Measurements from ENCODE around the gene IL7R. TPM values are rescaled to one million over a fixed set of nuclear protein-coding genes. Genes with fewer than 3 reads are reported as not detected.
"Not testable (repeated sequence)": the region's sequence is repeated elsewhere in the genome, so short reads cannot be mapped to it uniquely, and the experiment has no call there.

IL7R gene
- total RNA-seq, 1 donor from 2014 or later = 0.92 TPM

DNA sequence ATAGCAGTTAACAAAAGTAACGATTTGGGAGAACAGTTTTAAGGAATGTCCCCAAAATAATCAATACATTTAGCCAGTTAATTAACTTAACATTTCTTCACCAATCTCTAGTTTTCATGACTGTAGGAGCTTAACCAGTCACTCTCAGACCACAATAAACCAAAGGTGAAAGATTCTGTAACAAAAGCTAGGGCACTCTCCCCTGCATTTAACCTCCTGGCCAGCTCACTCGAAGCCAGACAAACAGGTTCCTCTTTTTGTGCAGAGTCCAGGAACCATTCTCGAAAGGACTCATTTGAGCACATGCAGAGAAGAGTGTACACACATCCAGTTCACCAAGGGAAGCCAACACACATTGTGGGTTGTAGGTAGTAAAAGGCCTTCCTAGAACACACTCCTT is 6.5 kb downstream of the IL7R start:
- DNase-seq (ENCODE audit: low spot score) = no peak

DNA sequence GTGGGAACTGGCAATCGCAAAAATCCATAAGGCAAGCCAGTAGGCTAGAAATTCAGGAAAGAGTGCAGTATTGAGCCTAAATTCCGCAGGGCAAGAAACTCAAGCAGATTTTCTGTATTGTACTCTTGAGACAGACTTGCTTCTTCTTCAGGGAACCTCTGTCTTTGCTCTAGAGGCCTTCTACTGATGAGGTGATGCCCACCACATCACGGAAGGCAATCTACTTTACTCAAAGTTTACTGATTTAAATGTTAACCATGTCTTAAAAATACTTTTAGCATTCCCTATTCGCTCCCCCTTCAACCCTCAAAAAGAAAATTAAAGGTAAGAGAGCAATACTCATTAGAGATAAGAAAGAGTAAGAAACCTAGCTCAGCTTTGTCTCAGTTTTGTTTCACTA is 11.3 kb downstream of the IL7R start:
- intact Hi-C loops (cut with DNase I) = no loop called here

More for the DNA sequence above, 6.5 kb downstream of the IL7R start:
- intact Hi-C loops (cut with DNase I) = no loop called here

DNA sequence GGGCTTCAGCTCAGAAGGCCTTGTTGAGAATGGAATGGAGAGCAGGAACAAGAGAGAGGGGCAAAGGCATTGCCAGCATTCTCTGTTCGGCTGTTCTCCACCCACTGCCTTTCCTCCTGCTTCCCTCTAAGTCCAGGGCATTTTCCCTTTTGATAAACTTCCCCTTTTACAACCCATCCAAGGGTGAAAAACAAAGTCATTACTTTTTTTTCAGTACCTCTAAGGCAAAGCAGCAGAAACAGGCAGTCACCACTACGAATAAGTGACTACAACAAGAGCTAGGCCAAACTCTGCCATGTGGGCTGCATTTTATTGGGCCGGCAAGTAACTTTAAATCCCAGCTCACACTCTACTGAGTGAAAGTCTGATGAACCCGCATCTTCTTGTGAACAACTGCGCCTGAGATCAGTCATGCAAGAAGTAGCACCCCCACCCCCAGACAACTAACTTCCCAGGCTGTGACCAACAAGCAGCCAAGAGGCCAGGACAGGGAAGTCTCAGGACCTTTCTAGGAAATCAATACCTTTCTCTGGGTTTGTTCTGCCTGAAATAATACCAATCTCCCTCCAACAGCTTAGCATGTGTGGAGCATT is 13.1 kb downstream of the IL7R start:
- no peak for DNase-seq (ENCODE audit: low spot score)
- intact Hi-C loops (cut with DNase I) = no loop called here

More for the DNA sequence above, 11.3 kb downstream of the IL7R start:
- DNase-seq (ENCODE audit: low spot score) = no peak

DNA sequence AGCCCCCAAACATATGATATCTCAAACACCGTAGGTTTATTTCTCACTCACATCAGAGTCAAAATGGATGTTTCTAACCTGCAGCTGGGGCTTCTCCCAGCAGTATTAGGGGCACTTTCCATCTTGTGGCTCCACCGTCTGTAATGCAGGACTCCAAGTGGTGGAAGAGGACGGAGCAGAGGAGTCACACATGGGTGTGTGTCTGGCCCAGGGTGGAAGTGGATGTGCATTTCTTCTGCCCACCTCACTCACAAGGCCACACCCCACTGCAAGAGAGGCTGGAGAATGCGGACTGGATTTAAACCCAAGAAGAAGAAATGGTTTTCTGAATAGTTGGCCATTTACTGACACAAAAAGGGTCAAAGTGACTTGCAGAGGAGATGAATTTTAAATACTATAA is 13.9 kb downstream of the IL7R start:
- intact Hi-C loops (cut with DNase I) = no loop called here

DNA sequence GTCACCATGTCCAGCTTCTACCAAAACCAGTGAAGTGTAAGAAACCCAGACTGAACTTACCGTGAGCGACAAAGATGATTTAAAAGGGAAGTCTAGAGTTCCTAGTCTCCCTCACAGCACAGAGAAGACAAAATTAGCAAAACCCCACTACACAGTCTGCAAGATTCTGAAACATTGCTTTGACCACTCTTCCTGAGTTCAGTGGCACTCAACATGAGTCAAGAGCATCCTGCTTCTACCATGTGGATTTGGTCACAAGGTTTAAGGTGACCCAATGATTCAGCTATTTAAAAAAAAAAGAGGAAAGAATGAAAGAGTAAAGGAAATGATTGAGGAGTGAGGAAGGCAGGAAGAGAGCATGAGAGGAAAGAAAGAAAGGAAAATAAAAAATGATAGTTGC is 19.8 kb downstream of the IL7R start:
- no peak for DNase-seq (ENCODE audit: low spot score)
- intact Hi-C loops (cut with DNase I) = no loop called here

More for the DNA sequence above, 13.9 kb downstream of the IL7R start:
- no peak for DNase-seq (ENCODE audit: low spot score)

DNA sequence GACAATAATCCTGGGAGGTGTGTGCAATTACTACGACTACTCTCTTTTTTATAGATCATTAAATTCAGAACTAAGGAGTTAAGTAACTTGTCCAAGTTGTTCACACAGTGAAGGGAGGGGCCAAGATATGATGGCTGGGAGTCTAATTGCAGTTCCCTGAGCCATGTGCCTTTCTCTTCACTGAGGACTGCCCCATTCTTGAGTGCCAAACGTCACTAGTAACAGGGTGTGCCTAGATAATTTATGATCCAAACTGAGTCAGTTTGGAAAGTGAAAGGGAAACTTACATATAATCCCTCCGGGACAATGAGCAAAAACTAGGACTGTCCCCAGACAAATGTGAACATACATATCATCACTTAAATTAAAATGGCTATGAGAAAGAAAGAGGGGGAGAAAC is 20.2 kb downstream of the IL7R start:
- intact Hi-C loops (cut with DNase I) = no loop called here
- DNase-seq (ENCODE audit: low spot score) = no peak

DNA sequence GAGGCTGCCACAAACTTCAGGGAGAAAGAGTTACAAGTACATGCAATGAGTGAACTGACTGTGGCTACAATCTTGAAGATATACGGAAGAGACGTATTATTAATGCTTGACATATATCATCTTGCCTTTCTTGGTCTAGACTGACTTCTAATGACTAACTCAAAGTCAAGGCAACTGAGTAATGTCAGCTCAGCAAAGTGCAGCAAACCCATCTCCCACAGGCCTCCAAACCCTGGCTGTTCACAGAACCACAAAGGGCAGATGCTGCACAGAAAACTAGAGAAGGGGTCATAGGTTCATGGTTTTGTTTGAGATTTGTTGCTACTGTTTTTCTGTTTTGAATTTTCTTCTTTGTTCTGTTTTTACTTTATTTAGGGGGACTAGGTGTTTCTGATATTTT is 21.0 kb downstream of the IL7R start:
- intact Hi-C loops (cut with DNase I) = no loop called here

DNA sequence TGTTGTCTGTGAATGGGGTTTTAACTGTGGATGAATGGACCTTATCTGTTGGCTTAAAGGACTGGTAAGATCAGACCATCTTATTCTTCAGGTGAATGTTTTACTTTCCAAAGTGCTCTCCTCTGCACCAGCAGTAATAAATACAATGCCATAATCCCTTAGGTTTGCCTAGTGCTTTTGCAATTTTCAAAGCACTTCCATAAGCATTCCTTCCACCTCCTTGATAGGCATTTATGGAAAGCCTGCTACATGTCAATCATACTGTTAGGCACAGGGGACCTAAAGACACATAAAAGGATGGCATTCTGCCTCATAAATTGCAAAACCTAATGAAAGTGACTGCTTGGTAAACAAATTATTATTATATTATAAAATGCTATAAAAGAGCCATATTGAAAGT is 21.4 kb downstream of the IL7R start:
- no peak for DNase-seq (ENCODE audit: low spot score)
- intact Hi-C loops (cut with DNase I) = no loop called here

More for the DNA sequence above, 21.0 kb downstream of the IL7R start:
- DNase-seq (ENCODE audit: low spot score) = no peak

DNA sequence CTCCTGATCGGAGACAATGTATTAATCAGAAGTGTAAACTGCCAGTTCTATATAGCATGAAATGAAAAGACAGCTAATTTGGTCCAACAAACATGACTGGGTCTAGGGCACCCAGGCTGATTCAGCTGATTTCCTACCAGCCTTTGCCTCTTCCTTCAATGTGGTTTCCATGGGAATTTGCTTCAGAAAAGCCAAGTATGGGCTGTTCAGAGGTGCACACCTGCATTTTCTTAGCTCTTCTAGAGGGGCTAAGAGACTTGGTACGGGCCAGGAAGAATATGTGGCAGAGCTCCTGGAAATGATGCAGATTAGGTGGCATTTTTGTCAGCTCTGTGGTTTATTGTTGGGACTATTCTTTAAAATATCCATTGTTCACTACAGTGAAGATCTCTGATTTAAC is 22.4 kb downstream of the IL7R start:
- DNase-seq (ENCODE audit: low spot score) = no peak
- intact Hi-C loops (cut with DNase I) = no loop called here

DNA sequence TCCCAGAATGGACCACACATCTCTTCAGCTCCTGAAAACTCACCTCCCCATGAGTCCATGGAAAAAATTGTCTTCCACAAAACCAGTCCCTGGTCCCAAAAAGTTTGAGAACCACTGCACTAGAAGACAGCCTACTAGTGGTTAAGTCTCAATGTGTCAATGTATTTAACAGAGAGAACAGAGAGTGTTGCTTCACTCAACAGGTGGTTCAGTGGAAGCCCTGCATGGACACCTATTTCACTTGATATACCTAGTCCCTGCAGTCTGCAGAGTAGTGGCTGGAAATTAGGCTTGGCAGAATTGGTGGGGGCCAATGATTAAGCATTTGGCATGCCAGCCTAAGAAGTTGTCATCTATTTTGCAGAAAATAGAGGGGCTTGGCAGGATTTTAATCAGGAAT is 23.0 kb downstream of the IL7R start:
- DNase-seq (ENCODE audit: low spot score) = no peak
- intact Hi-C loops (cut with DNase I) = no loop called here

DNA sequence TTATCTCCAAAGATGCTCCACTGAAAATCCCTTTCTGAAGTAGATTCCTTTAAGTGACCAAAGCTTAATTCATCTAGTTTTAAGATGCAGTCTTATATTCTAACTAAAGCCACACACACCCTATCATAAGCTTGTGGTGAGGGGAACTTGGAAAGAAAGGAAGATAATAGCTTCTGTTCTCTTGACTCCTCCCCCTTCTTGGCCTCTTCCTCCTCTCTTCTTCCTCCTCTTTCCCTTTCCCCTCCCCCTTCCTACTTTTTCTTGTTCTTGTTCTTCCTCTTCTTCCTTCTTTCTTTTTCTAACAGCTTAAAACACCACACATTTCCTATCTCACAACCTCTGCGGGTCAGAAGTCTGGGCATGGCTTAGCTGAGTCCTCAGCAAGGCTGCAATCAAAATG is 23.5 kb downstream of the IL7R start:
- intact Hi-C loops (cut with DNase I) = no loop called here
- no peak for DNase-seq (ENCODE audit: low spot score)

DNA sequence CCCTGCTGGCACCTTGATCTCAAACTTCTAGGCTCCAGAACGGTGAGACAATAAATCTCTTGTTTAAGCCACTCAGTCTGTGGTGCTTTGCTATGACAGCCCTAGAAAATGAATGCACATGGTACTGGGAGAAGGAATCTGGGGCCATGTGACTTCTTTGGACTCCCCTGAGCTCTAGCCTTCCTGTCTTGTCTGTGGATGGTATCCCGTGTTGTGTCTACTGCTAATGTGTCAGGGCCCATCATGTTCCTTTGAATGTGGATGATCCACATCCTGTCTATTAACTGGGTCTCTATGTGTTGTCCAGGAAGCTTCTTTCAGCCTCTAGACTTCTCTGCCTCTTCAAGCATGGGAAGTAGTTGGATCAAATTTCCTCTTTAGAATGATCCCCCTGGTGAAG is 25.1 kb downstream of the IL7R start:
- no peak for DNase-seq (ENCODE audit: low spot score)
- intact Hi-C loops (cut with DNase I) = no loop called here

DNA sequence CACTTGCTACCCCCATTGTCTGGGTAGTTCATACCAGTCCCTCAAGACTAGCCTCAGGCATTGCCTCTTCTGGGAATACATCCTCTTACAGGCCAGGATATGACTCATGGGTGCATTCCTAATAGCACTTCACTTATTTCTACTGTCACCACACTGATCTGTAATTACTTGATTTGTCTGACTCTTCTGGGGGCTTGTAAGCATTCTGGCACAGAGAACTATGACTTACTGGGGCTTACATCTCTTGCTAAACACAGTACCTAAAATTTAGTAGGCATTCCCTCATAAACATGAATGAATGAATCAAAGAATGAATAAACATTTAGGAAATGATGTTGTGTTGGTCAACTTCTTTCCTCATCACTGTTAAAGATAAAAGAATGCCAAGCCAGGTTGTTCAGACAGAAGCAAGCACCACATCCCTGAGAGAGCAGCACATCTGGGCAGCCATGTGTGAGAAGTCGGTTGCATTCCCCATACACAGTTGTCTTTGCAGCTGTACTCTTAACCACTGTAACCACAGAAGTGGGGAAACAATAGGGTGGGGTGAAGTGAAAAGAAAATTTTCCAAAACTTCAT is 27.6 kb downstream of the IL7R start:
- intact Hi-C loops (cut with DNase I) = no loop called here
- DNase-seq (ENCODE audit: low spot score) = no peak

DNA sequence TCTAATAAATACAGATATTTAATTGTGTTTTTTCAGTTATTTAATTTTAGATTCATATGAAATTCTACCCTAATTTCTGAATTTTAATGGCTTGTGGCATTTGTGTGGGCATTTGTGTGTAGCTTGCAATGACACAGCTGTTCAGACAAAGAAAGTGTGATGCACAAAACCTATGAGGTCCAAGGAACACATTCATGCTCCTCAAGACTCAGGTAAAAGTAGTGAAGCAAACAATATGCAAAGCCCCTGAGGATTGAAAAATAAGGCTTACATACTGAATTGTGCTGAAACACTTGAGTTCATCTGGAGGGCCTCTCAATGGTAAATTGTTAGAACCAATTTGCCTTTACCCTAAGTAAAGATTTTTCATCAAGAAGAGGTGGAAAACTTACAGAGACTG is 28.1 kb downstream of the IL7R start:
- no peak for DNase-seq (ENCODE audit: low spot score)
- intact Hi-C loops (cut with DNase I) = no loop called here

DNA sequence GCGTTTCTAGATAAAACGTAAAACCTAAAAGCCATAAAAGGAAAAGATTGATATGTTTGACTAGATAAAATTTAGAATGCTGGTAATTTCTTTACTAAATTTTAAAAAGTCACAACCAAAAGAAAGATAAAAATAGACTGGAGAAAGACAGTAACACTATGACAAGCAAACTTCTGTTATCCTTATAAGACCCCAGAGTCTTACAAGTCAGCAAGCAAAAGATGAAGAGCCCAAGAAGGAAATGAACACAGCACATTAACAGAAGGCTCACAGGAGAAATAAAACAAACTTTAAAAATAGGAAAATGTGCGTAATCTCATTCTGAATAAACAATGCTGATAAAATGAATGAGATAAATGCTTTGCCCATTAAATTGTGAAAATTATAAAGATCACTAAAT is 29.7 kb downstream of the IL7R start:
- intact Hi-C loops (cut with DNase I) = no loop called here
- DNase-seq (ENCODE audit: low spot score) = no peak

DNA sequence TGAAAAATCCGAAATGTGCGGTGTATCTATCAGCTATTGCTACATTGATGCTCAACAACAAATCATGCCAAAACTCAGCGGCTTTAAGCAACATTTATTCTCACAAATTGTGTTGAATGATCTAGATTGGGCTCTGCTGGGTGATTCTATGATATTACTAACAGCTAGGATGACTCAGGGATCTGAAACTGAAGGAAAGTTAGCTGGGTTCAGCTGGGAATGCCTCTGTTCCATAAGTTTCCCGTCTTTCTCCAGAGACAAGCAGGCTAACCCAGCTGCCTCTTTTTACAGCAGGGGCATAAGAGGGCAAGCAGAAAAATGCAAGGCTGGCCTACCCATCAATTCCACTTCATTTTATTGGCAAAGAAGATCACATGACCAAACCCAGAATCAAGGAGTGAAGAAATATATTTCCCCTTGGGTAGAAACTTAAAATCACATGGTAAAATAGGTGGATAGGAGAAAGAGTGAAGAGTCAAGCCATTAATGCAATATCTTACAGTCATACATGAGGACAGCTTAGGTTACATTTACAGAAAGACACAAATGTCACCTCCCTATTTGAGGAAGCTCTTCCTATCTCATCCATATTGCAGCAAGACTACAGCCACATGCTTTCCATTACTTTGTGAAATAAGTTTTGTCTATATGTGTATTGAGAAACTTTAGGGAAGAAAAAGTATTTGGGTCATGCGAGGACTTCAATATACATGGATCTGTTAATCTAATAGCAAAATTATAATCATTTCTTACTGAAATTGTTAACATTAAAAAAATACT is 30.8 kb downstream of the IL7R start:
- DNase-seq (ENCODE audit: low spot score) = no peak
- intact Hi-C loops (cut with DNase I) = no loop called here

DNA sequence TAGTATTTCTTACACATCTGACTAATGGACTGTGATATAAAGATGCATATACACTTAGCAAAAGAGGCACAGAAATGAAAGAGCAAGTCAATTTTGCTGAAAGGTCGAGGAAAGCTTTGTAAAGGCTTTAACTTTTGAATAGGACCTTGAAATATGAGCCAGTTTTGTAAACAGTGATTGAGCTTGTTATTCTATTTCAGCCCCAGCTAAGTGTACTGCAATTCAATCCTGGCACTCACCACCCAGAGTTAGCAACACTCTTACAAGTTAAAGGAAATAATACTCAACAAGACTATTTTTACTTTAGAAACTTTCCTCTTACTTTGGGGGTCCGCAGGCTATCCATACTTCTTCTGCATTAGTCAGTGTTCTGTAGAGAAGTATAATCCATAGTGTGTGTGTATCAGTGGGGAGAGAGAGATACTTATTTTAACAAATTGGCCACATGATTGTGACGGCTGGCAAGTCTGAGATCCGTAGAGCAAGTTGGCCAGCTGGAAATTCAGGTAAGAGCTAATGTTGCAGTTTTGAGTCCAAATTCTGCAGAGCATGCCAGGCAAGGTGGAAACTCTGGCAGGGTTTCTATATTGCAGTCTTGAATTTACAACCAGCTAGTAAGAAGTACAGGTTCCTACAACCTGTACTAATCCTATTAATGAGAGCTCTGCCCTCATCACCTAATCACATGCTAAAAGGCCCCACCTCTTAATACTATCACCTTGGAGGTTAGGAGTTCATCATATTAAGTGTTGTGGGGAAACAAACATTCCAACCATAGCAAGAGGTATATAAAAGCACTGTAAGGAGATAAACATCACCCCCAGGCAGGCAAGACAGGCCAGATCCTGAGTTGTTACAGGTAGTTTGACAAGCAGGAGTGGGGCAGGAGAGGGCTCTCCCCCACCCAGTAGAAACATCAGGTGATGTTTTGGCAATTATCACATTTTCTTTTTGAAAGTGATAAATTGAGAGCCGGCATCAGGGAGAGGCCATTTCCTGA is 33.6 kb downstream of the IL7R start:
- intact Hi-C loops (cut with DNase I) = no loop called here
- DNase-seq (ENCODE audit: low spot score) = no peak

DNA sequence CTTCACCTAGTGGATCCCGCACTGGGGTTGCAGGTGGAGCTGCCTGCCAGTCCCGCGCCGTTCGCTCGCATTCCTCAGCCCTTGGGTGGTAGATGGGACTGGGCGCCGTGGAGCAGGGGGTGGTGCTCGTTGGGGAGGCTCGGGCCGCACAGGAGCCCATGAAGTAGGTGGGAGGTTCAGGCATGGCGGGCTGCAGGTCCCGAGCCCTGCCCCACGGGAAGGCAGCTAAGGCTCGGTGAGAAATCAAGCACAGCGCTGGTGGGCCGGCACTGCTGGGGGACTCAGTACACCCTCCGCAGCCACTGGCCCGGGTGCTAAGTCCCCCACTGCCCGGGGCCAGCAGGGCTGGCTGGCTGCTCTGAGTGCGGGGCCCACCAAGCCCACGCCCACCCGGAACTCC is 36.1 kb downstream of the IL7R start:
- intact Hi-C loops (cut with DNase I); DNase-seq (ENCODE audit: low spot score): not testable (repeated sequence)

DNA sequence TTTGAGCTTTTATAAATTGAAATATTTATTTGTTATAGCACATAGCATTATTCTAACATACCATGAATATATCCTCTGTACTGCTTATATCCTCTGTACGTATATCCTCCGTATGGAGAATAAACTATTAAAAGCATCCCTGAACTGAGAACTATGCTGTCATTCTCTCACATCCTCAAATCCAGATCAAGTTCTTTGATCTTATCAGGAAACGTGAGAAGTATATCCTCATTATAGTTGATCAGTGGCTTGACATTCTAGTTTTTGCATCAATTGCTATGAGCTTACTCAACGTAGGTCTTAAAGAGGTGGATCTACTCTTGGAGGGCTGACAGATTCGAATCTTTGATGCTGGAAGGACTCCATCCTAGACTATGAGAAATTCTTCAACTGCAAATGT is 37.4 kb downstream of the IL7R start:
- intact Hi-C loops (cut with DNase I) = no loop called here
- DNase-seq (ENCODE audit: low spot score) = no peak

All from cardiac septum (tissue), 1 donor.